Activated CD8-positive, alpha-beta memory T cell treated with anti-CD3 and anti-CD28 coated beads, Interleukin-2, amount 10 ng/mL, durations not matched to agents 7 days and 5 days (primary cell): ENCODE results near the gene ABCG4. TPM values are rescaled to one million over a fixed set of nuclear protein-coding genes. Genes with fewer than 3 reads are reported as not detected.
"Not testable (repeated sequence)": the region's sequence is repeated elsewhere in the genome, so short reads cannot be mapped to it uniquely, and the experiment has no call there.

Experiments
- ATAC-seq: fragments of 150-1000 bp; cut with Tn5 transposase; one replicate; pipeline ENCODE4 v1.10.0; 2021; ENCODE audit warnings: moderate library complexity
- CTCF ChIA-PET: fragments of 350-600 bp; sonication (Branson Sonifier 250); formaldehyde crosslinking; loops from one replicate; lab custom pipeline; 2021; ENCODE audit warnings: antibody characterized with exemption; lab: Charles Lee
- DNase-seq: peaks from one replicate; pipeline ENCODE4 v3.0.0-alpha.2; 2020
- H3K27ac Mint-ChIP-seq: one replicate; pipeline ENCODE4 v1.8.0; 2021; ENCODE audit warnings: mild to moderate bottlenecking, mixed read lengths
- H3K27me3 Mint-ChIP-seq: one replicate; pipeline ENCODE4 v1.8.0; 2021; ENCODE audit warnings: mixed read lengths
- H3K36me3 Mint-ChIP-seq: one replicate; pipeline ENCODE4 v1.8.0; 2021; ENCODE audit warnings: mild to moderate bottlenecking, mixed read lengths
- H3K4me1 Mint-ChIP-seq: one replicate; pipeline ENCODE4 v1.8.0; 2021; ENCODE audit warnings: mixed read lengths
- H3K4me3 Mint-ChIP-seq: one replicate; pipeline ENCODE4 v1.8.0; 2021; ENCODE audit warnings: mild to moderate bottlenecking, moderate library complexity, mixed read lengths
- H3K9me3 Mint-ChIP-seq: one replicate; pipeline ENCODE4 v1.8.0; 2022; ENCODE audit warnings: low read depth, mixed read lengths
- total RNA-seq, 2 experiments: library from RNA; stranded (reverse); gene quantifications; one replicate each; pipeline ENCODE4 v1.2.3, GENCODE V29; 2021

ABCG4 gene
- total RNA-seq, 2 experiments from 2014 or later = not detected

DNA sequence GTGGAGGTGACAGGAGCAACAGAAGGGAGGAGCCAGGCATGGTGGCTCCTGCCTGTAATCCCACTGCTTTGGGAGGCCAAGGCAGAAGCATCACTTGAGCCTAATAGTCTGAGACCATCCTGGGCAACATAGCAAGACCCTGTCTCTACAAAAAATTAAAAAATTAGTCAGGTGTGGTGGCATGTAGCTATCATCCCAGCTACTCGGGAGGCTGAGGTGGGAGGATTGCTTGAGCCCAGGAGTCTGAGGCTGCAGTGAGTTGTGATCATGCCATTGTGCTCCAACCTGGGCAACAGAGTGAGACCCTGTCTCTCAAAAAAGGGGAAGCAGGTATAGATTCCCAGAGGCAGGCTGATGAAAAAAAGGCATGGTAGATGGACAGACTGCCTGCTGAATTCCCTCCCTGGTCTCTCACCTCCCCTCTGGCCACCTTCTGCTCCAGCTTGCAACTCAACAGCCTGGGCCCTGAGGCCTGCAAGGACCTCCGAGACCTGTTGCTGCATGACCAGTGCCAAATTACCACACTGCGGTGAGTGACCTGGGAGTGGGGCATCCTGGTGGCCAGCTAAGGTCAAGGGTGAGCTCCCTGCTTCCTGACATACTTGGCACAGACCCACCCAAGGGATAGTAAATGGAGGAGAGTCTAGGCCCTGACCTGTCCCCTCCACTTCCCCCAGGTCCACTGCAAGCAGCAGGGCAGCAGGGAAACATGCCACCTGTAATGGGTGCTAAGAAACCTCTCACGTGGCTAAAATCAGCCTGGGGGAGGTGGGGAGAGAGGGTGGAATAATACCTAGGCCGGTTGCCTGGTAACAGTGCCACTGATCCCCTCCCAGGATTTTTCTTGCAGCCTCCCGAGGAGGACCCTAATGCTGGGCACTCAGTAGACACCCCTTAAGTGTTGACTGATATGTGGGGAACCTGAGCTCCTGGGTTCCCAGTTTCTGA is 32.2 kb downstream of the ABCG4 start:
- Mint-ChIP-seq H3K36me3 (peaks cover 4% of the 10 kb centered on the region), H3K27ac (no peak overlapping the region), H3K4me1 (peaks cover 12% of the 10 kb centered on the region), H3K27me3 (no peaks in the 10 kb centered on the region), H3K9me3 (no peaks in the 10 kb centered on the region), H3K4me3 (no peak overlapping the region)
- CTCF ChIA-PET = interaction anchor here (1.2 to 1.9 kb wide), 2 partner anchors 12 to 16 kb away, joined by 4 to 5 read pairs; no protein-coding TSS in a partner anchor
- ATAC-seq = no peak
- DNase-seq = no peak

DNA sequence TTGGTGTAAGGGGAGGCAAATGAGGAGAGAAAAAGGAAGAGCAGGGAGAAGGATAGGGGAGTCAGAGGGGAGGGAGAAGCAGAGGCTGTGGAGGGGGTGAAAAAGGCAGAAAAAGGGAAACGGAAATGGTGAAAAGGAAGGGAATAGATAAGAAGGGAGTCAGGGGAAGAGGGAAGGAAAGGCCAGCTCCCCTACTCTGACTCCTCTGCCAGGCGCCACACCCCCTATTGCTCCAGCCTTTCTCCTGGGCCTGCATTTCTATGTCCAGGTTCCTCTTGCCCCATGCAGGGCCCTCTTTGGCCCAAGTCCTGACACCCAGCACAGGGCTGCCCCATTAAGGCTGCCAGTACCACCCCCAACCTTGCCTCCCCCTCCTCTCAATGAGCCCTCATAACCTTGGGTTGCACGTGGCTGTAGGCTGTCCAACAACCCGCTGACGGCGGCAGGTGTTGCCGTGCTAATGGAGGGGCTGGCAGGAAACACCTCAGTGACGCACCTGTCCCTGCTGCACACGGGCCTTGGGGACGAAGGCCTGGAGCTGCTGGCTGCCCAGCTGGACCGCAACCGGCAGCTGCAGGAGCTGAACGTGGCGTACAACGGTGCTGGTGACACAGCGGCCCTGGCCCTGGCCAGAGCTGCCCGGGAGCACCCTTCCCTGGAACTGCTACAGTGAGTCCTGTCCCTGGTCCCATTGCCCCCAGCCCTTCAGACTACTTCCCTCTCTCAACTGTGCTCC is 33.0 kb downstream of the ABCG4 start:
- H3K4me1 Mint-ChIP-seq = peaks cover 12% of the 10 kb centered on the region
- CTCF ChIA-PET = interaction anchor here (1.9 kb wide), 1 partner anchor 15 kb away, joined by 5 read pairs; no protein-coding TSS in a partner anchor
- H3K36me3 Mint-ChIP-seq = peaks cover 4% of the 10 kb centered on the region
- no peak overlapping the region for H3K4me3 Mint-ChIP-seq
- H3K27me3 Mint-ChIP-seq = no peaks in the 10 kb centered on the region
- H3K27ac Mint-ChIP-seq = no peak overlapping the region
- no peak for ATAC-seq
- no peaks in the 10 kb centered on the region for H3K9me3 Mint-ChIP-seq
- DNase-seq = no peak

DNA sequence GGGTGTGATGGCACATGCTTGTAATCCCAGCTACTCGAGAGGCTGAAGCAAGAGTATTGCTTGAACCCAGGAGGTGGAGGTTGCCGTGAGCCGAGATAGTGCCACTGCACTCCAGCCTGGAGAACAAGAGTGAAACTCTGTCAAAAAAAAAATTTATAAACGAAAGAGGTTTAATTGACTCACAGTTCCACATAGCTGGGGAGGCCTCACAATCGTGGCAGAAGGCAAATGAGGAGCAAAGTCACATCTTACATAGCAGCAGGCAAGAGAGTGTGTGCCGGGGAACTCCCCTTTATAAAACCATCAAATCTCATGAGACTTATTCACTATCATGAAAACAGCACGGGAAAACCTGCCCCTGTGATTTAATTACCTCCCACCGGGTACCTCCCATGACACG is 35.5 kb downstream of the ABCG4 start:
- CTCF ChIA-PET = interaction anchor here (0.6 to 1.6 kb wide), 3 partner anchors 15 to 76 kb away, joined by 3 to 5 read pairs (median 3); partner anchors contain the start of gene CBL
- not testable (repeated sequence) for H3K27me3 Mint-ChIP-seq, DNase-seq, H3K36me3 Mint-ChIP-seq, H3K4me3 Mint-ChIP-seq, ATAC-seq, H3K9me3 Mint-ChIP-seq, H3K4me1 Mint-ChIP-seq, H3K27ac Mint-ChIP-seq

DNA sequence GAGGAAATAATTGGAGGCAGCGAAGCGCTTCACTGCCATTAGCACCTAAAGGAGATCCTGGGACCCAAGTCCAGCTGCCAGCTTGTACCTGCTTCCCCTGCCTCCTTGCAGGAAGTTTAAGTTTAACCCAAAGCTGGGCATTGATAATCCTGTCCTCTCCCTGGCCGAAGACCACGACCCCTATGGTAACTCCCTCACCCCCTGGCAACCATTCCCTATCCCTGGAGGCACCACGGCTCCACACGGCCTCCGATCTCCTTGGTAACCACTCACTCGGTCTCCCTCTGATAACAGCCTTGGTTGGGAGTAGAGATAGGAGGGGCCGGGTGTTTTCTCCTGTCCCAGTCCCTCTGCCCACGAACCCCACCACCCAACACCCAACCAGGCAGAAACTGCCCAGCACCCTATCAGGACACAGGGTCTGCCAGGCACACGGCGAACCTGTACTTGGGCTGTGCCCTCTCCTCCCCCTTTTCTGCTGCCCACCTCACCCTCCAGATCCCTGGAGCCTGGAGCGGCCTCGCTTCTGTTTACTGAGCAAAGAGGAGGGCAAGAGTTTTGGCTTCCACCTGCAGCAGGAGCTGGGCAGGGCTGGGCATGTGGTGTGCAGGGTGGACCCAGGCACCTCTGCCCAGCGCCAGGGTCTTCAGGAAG is 37.3 kb downstream of the ABCG4 start:
- Mint-ChIP-seq H3K4me1 (no peaks in the 10 kb centered on the region), H3K4me3 (no peak overlapping the region), H3K9me3 (no peaks in the 10 kb centered on the region), H3K27me3 (no peaks in the 10 kb centered on the region), H3K27ac (no peak overlapping the region), H3K36me3 (no peaks in the 10 kb centered on the region)
- CTCF ChIA-PET = no interaction called here
- ATAC-seq = no peak
- DNase-seq = no peak

DNA sequence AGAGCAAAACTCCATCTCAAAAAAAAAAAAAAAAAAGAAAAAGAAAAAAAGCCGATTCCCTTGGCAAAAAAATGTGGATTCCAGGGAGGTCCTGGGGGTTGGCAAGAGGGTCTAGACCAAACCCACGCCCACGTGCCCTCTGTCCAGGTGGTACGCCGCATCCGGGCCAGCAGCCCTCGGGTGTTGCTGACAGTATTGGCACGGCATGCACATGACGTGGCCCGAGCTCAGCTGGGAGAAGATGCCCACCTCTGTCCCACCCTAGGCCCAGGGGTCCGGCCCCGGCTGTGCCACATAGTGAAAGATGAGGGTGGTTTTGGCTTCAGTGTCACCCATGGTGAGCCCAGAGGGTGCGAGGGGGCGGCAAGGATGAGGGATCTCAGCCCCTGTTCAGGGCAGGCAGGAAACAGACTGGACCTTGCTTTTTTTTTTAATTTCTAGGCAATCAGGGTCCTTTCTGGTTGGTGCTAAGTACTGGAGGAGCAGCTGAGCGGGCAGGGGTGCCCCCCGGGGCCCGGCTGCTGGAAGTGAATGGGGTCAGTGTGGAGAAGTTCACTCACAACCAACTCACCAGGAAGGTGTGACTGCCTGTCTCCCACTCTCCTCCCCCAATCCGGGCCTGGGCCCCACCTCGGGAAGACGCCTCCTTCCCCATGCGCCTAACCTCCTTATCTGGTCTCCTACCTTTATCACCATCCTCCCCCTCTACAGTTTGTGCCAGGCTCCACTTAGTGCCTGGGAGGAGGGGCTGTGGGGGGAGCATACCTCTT is 38.5 kb downstream of the ABCG4 start:
- no peaks in the 10 kb centered on the region for H3K9me3 Mint-ChIP-seq
- no peak for DNase-seq
- ATAC-seq = no peak
- no peak overlapping the region for H3K4me3 Mint-ChIP-seq
- H3K27me3 Mint-ChIP-seq = no peaks in the 10 kb centered on the region
- H3K27ac Mint-ChIP-seq = no peak overlapping the region
- no peaks in the 10 kb centered on the region for H3K4me1 Mint-ChIP-seq
- H3K36me3 Mint-ChIP-seq = no peaks in the 10 kb centered on the region
- CTCF ChIA-PET = no interaction called here

DNA sequence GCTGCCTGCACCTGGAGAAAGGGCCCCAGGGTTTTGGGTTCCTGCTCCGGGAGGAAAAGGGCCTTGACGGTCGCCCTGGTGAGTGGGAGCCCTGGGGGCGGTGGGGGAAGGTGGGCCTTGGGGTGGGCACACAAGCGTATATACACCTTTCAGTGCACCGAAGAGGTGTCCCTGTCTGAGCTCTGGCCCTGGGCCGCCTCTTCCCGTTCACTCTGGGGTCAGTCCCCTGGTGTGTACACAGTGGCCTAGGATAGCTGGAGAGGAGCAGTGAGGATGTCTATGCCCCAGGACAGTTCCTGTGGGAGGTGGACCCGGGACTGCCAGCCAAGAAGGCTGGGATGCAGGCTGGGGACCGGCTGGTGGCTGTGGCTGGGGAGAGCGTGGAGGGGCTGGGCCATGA is 39.2 kb downstream of the ABCG4 start:
- CTCF ChIA-PET = no interaction called here
- no peak overlapping the region for H3K4me3 Mint-ChIP-seq
- DNase-seq = no peak
- no peak overlapping the region for H3K27ac Mint-ChIP-seq
- no peaks in the 10 kb centered on the region for H3K9me3 Mint-ChIP-seq
- H3K36me3 Mint-ChIP-seq = no peaks in the 10 kb centered on the region
- no peaks in the 10 kb centered on the region for H3K27me3 Mint-ChIP-seq
- no peak for ATAC-seq
- H3K4me1 Mint-ChIP-seq = no peaks in the 10 kb centered on the region

DNA sequence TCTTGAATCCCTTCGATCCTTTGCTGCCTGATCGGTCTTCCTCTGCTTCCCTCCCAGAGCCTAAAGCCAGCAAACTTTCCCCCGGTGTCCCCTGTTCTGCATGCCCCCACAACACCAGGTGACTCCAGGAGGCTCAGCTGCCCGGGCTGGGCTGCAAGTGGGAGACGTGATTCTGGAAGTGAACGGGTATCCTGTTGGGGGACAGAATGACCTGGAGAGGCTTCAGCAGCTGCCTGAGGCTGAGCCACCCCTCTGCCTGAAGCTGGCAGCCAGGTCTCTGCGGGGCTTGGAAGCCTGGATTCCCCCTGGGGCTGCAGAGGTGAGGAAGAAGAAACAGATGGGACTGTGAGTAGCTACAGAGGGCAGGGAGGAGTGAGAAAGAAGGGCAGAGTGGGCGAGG is 40.0 kb downstream of the ABCG4 start:
- Mint-ChIP-seq H3K27me3 (no peaks in the 10 kb centered on the region), H3K4me3 (no peak overlapping the region), H3K4me1 (no peaks in the 10 kb centered on the region), H3K36me3 (no peaks in the 10 kb centered on the region), H3K9me3 (no peaks in the 10 kb centered on the region), H3K27ac (no peak overlapping the region)
- no peak for ATAC-seq
- no peak for DNase-seq
- CTCF ChIA-PET = interaction anchor here (1.6 kb wide), 1 partner anchor 20 kb away, joined by 5 read pairs; no protein-coding TSS in a partner anchor

DNA sequence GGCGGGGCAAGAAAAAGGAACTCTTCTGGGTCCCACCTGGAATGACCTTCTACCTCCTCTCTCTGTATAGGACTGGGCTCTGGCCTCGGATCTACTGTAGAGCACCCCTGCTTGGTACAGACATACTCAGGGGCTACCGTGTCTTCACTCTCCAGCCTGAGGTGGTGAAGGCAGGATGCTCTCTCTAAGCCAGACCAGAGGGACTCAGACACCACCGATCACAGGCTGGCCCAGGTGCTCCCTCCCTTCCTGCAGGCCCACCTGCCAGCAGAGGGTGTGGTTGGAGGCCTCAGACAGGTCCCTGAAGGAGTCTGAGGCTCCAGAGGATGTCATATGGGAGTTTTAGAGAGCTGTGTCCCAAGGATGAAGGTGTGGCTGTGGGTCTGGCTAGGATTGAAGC is 40.5 kb downstream of the ABCG4 start:
- H3K4me3 Mint-ChIP-seq = no peak overlapping the region
- no peaks in the 10 kb centered on the region for H3K36me3 Mint-ChIP-seq
- no peaks in the 10 kb centered on the region for H3K9me3 Mint-ChIP-seq
- H3K4me1 Mint-ChIP-seq = no peaks in the 10 kb centered on the region
- no peak overlapping the region for H3K27ac Mint-ChIP-seq
- ATAC-seq (no peak), DNase-seq (no peak)
- CTCF ChIA-PET = interaction anchor here (0.5 to 1.6 kb wide), 4 partner anchors 20 to 149 kb away, joined by 3 to 5 read pairs (median 4); no protein-coding TSS in a partner anchor
- H3K27me3 Mint-ChIP-seq = no peaks in the 10 kb centered on the region

DNA sequence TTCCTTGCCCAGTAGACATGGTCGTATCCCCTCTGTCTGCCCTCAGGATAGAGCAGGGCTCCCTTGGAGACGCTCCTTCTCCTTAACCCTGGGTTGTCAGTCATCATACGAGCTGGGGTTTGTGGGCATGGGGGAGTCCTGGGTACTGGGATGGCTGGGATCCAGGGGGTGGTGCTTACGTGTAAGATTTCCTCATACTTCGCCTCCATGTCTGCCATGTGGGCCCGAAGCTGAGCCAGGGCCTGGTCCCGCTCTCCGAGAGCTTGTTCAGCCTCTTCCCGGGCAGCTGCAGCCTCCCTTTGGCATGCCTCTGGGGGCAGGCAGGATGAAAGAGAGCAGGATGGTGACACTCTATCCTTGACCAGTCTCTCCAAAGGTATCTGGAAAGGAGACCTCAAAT is 41.7 kb downstream of the ABCG4 start:
- Mint-ChIP-seq H3K27ac (no peak overlapping the region), H3K4me1 (no peaks in the 10 kb centered on the region), H3K9me3 (no peaks in the 10 kb centered on the region), H3K36me3 (no peaks in the 10 kb centered on the region), H3K4me3 (no peak overlapping the region), H3K27me3 (no peaks in the 10 kb centered on the region)
- DNase-seq = no peak
- no peak for ATAC-seq
- CTCF ChIA-PET = interaction anchor here (1.0 to 1.3 kb wide), 2 partner anchors 94 to 148 kb away, joined by 3 to 4 read pairs; no protein-coding TSS in a partner anchor

DNA sequence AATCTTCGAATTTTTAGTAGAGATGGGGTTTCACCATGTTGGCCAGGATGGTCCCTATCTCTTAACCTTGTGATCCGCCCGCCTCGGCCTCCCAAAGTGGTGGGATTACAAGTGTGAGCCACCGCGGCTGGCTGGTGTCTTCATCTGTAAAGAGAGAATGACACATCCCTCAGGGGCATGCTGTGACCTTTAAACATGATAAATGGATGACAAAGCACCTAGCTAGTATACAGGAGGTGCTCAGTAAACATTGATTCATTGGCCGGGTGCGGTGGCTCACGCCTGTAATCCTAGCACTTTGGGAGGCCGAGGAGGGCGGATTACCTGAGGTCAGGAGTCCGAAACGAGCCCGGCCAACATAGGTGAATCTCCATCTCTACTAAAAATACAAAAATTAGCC is 42.4 kb downstream of the ABCG4 start:
- not testable (repeated sequence) for H3K27me3 Mint-ChIP-seq, H3K27ac Mint-ChIP-seq, H3K36me3 Mint-ChIP-seq, DNase-seq, H3K9me3 Mint-ChIP-seq, H3K4me3 Mint-ChIP-seq, ATAC-seq, H3K4me1 Mint-ChIP-seq
- CTCF ChIA-PET = interaction anchor here (1.0 to 1.2 kb wide), 2 partner anchors 124 to 147 kb away, joined by 3 read pairs; partner anchors contain the start of gene VPS11

DNA sequence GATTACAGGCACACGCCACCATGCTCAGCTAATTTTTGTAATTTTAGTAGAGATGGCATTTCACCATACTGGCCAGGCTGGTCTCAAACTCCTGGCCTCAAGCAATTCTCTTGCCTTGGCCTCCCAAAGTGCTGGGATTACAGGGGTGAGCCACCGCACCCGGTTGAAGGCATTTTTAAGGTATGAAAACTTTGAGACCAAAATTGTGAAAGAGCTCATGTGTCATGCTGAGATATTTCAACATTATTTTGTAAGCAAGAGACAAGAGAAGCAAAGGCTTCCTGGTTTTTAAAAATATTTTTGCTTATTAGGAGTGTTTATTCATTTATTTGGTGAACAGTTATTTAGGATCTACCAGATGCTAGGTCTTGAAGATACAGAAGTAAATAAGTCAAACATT is 43.3 kb downstream of the ABCG4 start:
- DNase-seq (no peak), ATAC-seq (no peak)
- no peaks in the 10 kb centered on the region for H3K27me3 Mint-ChIP-seq
- H3K27ac Mint-ChIP-seq = no peak overlapping the region
- no peak overlapping the region for H3K4me3 Mint-ChIP-seq
- peaks cover 4% of the 10 kb centered on the region for H3K4me1 Mint-ChIP-seq
- CTCF ChIA-PET = interaction anchor here (1.2 to 2.2 kb wide), 2 partner anchors 14 to 125 kb away, joined by 3 to 6 read pairs; partner anchors contain the start of genes CBL and VPS11
- H3K36me3 Mint-ChIP-seq = no peaks in the 10 kb centered on the region
- H3K9me3 Mint-ChIP-seq = no peaks in the 10 kb centered on the region

DNA sequence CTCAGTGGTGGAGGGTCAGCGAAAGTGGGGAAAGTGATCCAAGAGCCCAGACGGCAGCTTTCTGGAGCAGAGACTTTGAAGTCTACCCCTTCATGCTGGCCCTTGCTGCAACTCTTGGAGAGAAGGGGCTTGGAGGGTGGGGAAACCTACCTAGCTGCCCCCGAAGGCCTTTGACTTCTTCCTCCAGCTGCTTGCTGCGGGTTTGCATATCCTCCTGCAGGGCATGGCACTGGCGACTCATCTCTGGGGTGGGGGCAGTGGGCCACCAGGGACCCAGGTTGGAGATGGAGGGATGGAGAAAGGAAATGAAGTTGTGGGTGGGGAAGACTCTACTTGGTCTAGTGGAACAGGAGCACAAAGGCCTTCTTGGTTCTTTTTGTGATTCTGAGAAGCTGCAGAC is 44.1 kb downstream of the ABCG4 start:
- Mint-ChIP-seq H3K4me3 (no peak overlapping the region), H3K36me3 (no peaks in the 10 kb centered on the region), H3K27me3 (no peaks in the 10 kb centered on the region), H3K27ac (no peak overlapping the region), H3K4me1 (peaks cover 4% of the 10 kb centered on the region), H3K9me3 (no peaks in the 10 kb centered on the region)
- no peak for ATAC-seq
- no peak for DNase-seq
- CTCF ChIA-PET = interaction anchor here (2.2 kb wide), 1 partner anchor 13 kb away, joined by 6 read pairs; the partner anchor contains the start of gene CBL
